ENCODE measurements around the gene SLC25A11.
"Not testable (repeated sequence)": the region's sequence is repeated elsewhere in the genome, so short reads cannot be mapped to it uniquely, and the experiment has no call there.

Gene SLC25A11

GRCh38 chr17:4944163-4944553, 4.3 kb upstream of the SLC25A11 start:
- DNase-seq = no peak

- no peak for DNase-seq
Measured at GRCh38 chr17:4942760-4943508, 3.1 kb upstream of the SLC25A11 start.

GRCh38 chr17:4941319-4941610, 1.4 kb upstream of the SLC25A11 start:
- DNase-seq = no peak

GRCh38 chr17:4940555-4941318, 891 bp upstream of the SLC25A11 start:
- DNase-seq = no peak

- DNase-seq = no peak
Measured at GRCh38 chr17:4939546-4939795, 375 bp downstream of the SLC25A11 start.

- DNase-seq = no peak
Measured at GRCh38 chr17:4938688-4939545, 929 bp downstream of the SLC25A11 start.

GRCh38 chr17:4938069-4938491, 1.8 kb downstream of the SLC25A11 start:
- no peak for DNase-seq

GRCh38 chr17:4937553-4937952, 2.3 kb downstream of the SLC25A11 start:
- DNase-seq = no peak

GRCh38 chr17:4936436-4936835, 3.4 kb downstream of the SLC25A11 start:
- DNase-seq = no peak

GRCh38 chr17:4935650-4936049, 4.2 kb downstream of the SLC25A11 start:
- no peak for DNase-seq

- DNase-seq = no peak
Measured at GRCh38 chr17:4934173-4934979, 5.5 kb downstream of the SLC25A11 start.

GRCh38 chr17:4933646-4934045, 6.2 kb downstream of the SLC25A11 start:
- DNase-seq = no peak

GRCh38 chr17:4932756-4933155, 7.1 kb downstream of the SLC25A11 start:
- DNase-seq = no peak

- DNase-seq = no peak
Measured at GRCh38 chr17:4931963-4932362, 7.9 kb downstream of the SLC25A11 start, which contains the start of gene GP1BA. GP1BA (plus strand) TSS chr17:4932277; CDS start chr17:4932605, 328 bp downstream.

- DNase-seq = no peak
Measured at GRCh38 chr17:4928881-4929280, 11.0 kb downstream of the SLC25A11 start.

- DNase-seq = not testable (repeated sequence)
Measured at GRCh38 chr17:4926577-4927335, 13.1 kb downstream of the SLC25A11 start.

- no peak for DNase-seq
Measured at GRCh38 chr17:4921320-4921719, 18.5 kb downstream of the SLC25A11 start.

GRCh38 chr17:4920351-4921048, 19.3 kb downstream of the SLC25A11 start:
- DNase-seq = no peak

- DNase-seq = no peak
Measured at GRCh38 chr17:4919511-4920047, 20.3 kb downstream of the SLC25A11 start.

GRCh38 chr17:4914551-4914950, 25.3 kb downstream of the SLC25A11 start:
- not testable (repeated sequence) for DNase-seq

GRCh38 chr17:4913994-4914393, 25.9 kb downstream of the SLC25A11 start:
- no peak for DNase-seq
